Progenitor cell of endocrine pancreas (in vitro differentiated cells): ENCODE data around the gene ECM1. TPM values are rescaled to one million over a fixed set of nuclear protein-coding genes. Genes with fewer than 3 reads are reported as not detected.

ENCODE experiments used
- DNase-seq: peaks from one replicate; pipeline ENCODE4 v3.0.0; 2021; ENCODE audit warnings: low spot score; ENCODE audit not compliant: unreplicated experiment
- H3K27ac Mint-ChIP-seq: 2 replicates; pipeline ENCODE4 v1.8.0; 2021; ENCODE audit warnings: mild to moderate bottlenecking, moderate library complexity, mixed read lengths
- H3K27me3 Mint-ChIP-seq: 2 replicates; pipeline ENCODE4 v1.8.0; 2021; ENCODE audit warnings: mixed read lengths
- H3K36me3 Mint-ChIP-seq: 2 replicates; pipeline ENCODE4 v1.8.0; 2022; ENCODE audit warnings: mixed read lengths; ENCODE audit not compliant: insufficient read depth
- H3K4me1 Mint-ChIP-seq: 2 replicates; pipeline ENCODE4 v1.8.0; 2021; ENCODE audit warnings: low read depth, mixed read lengths
- H3K4me3 Mint-ChIP-seq: 2 replicates; pipeline ENCODE4 v1.8.0; 2021; ENCODE audit warnings: low read depth, mild to moderate bottlenecking, moderate library complexity, mixed read lengths
- H3K9me3 Mint-ChIP-seq: 2 replicates; pipeline ENCODE4 v1.8.0; 2021; ENCODE audit warnings: low read depth, mixed read lengths
- CTCF ChIP-seq: fragments of 200-600 bp; sonication (generic); IDR thresholded peaks from one replicate; pipeline ENCODE4 v1.5.0; 2021; ENCODE audit warnings: antibody characterized with exemption, mild to moderate bottlenecking; ENCODE audit not compliant: unreplicated experiment
- total RNA-seq: library from RNA; stranded (reverse); gene quantifications from 2 replicates; pipeline ENCODE4 v1.2.1, GENCODE V29; 2021

Gene ECM1
- total RNA-seq, 1 donor from 2014 or later = 1.9 TPM

- DNase-seq = peak; percentile 93
- Mint-ChIP-seq H3K27ac (peak within 1 kb of the TSS; percentile 93), H3K4me3 (peak within 1 kb of the TSS; percentile 89), H3K4me1 (peaks cover 9% of the 10 kb centered on the region), H3K9me3 (no peaks in the 10 kb centered on the region), H3K36me3 (peaks cover 3% of the 10 kb centered on the region), H3K27me3 (no peaks in the 10 kb centered on the region)
- peak; percentile 21 for TF ChIP-seq CTCF
Measured at GRCh38 chr1:150515328-150516049, 7.6 kb downstream of the ECM1 start, which contains the start of gene FALEC. FALEC (plus strand) TSS chr1:150515752.

- DNase-seq = no peak
Measured at GRCh38 chr1:150516050-150516591, 8.2 kb downstream of the ECM1 start.

GRCh38 chr1:150516616-150517015 is 8.7 kb downstream of the ECM1 start:
- Mint-ChIP-seq H3K4me1 (peaks cover 9% of the 10 kb centered on the region), H3K27me3 (no peaks in the 10 kb centered on the region), H3K27ac (peak overlapping the region; percentile 12), H3K36me3 (peaks cover 3% of the 10 kb centered on the region), H3K9me3 (no peaks in the 10 kb centered on the region), H3K4me3 (peak overlapping the region; percentile 89)
- TF ChIP-seq CTCF = no peak
- no peak for DNase-seq

More at GRCh38 chr1:150516050-150516591, 8.2 kb downstream of the ECM1 start:
- H3K9me3 Mint-ChIP-seq = no peaks in the 10 kb centered on the region
- peak overlapping the region; percentile 89 for H3K4me3 Mint-ChIP-seq
- no peak for TF ChIP-seq CTCF
- no peaks in the 10 kb centered on the region for H3K27me3 Mint-ChIP-seq
- peaks cover 9% of the 10 kb centered on the region for H3K4me1 Mint-ChIP-seq
- H3K36me3 Mint-ChIP-seq = peaks cover 3% of the 10 kb centered on the region
- H3K27ac Mint-ChIP-seq = peak overlapping the region; percentile 13

- Mint-ChIP-seq H3K27me3 (no peaks in the 10 kb centered on the region), H3K4me1 (peaks cover 5% of the 10 kb centered on the region), H3K9me3 (no peaks in the 10 kb centered on the region), H3K36me3 (no peaks in the 10 kb centered on the region), H3K4me3 (no peak overlapping the region), H3K27ac (peak overlapping the region; percentile 68)
- DNase-seq = no peak
- no peak for TF ChIP-seq CTCF
Measured at GRCh38 chr1:150521196-150521968, 13.5 kb downstream of the ECM1 start.

- DNase-seq = no peak
- TF ChIP-seq CTCF = no peak
- Mint-ChIP-seq H3K4me3 (no peak overlapping the region), H3K9me3 (no peaks in the 10 kb centered on the region), H3K27me3 (no peaks in the 10 kb centered on the region), H3K36me3 (no peaks in the 10 kb centered on the region), H3K27ac (no peak overlapping the region), H3K4me1 (peaks cover 3% of the 10 kb centered on the region)
Measured at GRCh38 chr1:150525348-150525747, 17.4 kb downstream of the ECM1 start.
